H4 (cell line): Measurements from ENCODE around the gene MLYCD. TPM values are rescaled to one million over a fixed set of nuclear protein-coding genes. Genes with fewer than 3 reads are reported as not detected.
A peak's percentile ranks its signal among the peaks of the same experiment; 100 is the strongest.

Source experiments
- DNase-seq: peaks from one replicate; pipeline ENCODE4 v3.0.0-alpha.2; 2015; ENCODE audit warnings: low spot score
- total RNA-seq: library from RNA; depleted of rRNA; stranded (reverse); fragments of >200 nt; shearing (Covaris generic); gene quantifications from 2 replicates; pipeline ENCODE4 v1.2.3, GENCODE V29; 2014; rRNA removed

MLYCD gene
- total RNA-seq, result 1.4 and 1.7 TPM in 2 replicates

- peak; percentile 48 for DNase-seq
Measured at GRCh38 chr16:83898463-83899271, at the start of gene MLYCD. MLYCD (plus strand) TSS chr16:83899115; CDS start chr16:83899145, 30 bp downstream.

GRCh38 chr16:83849421-83849820, 49.5 kb upstream of the MLYCD start:
- DNase-seq, result no peak

DNA sequence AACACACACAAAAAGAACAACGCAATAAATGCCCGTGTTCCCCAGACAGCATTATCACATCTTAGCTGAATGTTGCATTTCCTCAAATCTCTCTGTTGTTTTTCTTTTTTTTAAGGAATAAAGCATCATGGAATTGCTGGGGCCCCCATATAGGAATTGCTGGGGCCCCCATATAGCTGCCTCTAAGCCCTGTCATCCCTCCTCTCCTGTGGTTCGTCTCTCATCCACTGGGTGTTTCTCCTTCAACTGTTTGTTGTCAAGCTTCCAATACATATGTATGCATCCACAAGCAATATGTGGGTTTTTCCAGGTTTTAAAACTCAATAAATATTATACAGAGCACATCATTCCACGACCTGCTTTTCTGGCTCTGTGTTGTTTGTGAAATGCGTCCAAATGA, 48.0 kb upstream of the MLYCD start:
- no peak for DNase-seq

GRCh38 chr16:83851473-83851872, 47.4 kb upstream of the MLYCD start:
- DNase-seq, result no peak

GRCh38 chr16:83852774-83853173, 46.1 kb upstream of the MLYCD start:
- DNase-seq, result no peak

DNA sequence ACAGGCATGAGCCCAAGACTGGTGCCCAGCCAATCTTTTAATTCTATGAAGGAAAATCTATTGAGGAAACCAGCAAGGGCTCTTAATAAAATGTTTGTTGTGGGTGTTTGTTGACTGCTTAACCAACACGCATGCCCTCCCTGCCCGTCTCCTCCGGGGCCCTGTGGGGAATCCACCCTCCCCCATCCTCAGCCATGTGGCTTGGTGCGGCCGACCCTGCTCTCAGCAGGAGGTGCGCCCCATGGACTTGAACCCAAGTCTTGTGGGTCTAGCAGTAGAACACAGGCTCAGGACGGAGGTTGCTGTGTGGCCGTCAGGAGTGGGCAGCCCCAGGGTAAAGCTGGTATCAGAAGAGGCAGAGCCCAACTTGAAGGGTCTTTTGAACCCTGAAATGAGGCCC, 45.1 kb upstream of the MLYCD start:
- DNase-seq, result no peak

DNA sequence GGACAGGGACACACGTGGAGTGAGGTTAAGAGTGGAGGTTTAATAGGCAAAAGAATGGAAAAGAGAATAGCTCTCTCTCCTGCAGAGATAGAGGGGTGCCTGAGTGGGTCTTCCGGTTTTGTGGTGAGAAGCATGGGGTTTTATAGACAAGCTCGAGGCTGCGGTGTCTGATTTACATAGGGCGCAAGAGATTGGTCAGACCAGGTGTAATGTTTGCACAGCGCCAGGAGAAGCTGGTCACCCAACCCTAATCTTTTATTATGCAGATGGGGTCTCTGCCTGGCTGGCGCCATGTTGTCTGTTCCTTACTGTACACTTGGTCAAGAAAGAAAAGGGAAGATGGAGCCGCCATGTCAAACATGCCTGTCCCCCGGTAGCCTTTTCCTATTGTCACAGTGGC, 44.5 kb upstream of the MLYCD start:
- DNase-seq, result no peak

GRCh38 chr16:83856792-83857191, 42.1 kb upstream of the MLYCD start:
- DNase-seq, result no peak

DNA sequence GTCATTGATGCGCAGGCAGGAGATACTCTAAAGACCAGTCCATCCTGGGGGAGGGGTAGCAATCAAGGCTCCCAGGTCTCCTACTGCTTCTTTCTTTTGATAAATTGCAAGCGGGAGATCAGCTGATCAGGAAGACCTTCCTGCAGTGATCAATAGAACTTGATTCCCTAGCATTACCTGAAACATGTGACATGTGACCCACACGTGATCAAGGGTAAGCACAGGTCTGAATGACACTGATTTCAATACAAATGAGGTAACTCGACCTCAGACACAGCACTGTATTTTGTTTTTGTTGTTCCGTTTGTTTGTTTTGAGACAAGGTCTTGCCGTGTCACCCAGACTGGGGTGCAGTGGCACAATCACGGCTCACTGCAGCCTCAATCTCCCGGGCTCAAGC, 39.6 kb upstream of the MLYCD start:
- DNase-seq, result no peak

DNA sequence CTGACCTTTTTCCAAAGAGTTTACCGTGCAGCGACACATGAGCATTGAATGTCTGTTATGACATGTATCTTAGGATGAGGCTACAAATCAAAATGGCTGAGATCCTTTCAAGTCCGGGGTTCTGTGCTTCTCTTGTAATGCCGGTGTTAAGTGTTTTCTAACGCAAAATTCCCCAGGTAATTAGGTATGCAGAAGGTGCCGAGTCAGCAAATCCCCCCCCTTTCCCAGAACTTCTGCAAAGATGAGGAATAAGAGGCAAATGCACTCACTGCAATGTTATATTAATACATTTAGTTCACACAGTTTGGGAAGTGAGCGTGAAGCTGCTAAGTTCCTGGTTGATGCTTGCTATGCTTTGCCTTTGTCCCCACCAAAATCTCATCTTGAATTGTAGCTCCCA, 36.3 kb upstream of the MLYCD start:
- no peak for DNase-seq

DNA sequence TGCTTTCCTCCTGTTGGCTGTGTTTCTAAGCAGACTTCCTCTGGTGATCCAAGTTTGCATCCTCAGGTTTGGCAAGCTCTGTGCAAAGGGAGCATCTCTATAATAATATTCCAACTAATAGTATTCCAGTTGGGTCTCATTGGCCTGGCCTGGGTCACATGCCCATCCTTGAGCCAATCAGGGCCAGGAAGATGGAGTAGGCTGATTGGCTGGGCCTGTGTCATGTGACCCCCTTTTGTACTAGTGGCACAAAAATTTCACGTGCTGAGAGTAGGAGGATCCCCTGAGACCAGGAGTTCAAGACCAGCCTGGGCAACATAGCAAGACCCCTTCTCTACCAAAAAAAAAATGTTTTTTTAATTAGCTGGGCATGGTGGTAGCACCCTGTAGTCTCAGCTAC, 35.2 kb upstream of the MLYCD start:
- no peak for DNase-seq

DNA sequence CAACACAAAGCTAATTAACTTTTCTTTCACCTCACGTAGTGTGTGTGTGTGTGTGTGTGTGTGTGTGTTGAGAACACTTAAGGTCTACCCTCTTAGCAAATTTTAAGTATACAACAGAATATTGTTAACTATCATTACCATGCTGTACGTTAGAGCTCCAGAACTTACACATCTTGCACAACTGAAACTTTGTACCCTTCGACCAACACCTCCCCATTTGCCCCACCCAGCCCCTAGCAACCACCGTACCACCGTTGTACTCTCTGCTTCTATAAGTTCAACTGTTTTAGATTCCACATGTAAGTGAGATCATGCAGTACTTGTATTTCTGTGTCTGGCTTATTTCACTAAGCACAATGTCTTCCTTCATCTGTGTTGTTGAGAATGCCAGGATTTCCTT, 28.1 kb upstream of the MLYCD start:
- no peak for DNase-seq

GRCh38 chr16:83878838-83879237, 20.1 kb upstream of the MLYCD start:
- DNase-seq, result peak; percentile 28

- no peak for DNase-seq
Measured at GRCh38 chr16:83882163-83882885, 16.6 kb upstream of the MLYCD start.

GRCh38 chr16:83886199-83886971, 12.5 kb upstream of the MLYCD start:
- DNase-seq, result no peak

DNA sequence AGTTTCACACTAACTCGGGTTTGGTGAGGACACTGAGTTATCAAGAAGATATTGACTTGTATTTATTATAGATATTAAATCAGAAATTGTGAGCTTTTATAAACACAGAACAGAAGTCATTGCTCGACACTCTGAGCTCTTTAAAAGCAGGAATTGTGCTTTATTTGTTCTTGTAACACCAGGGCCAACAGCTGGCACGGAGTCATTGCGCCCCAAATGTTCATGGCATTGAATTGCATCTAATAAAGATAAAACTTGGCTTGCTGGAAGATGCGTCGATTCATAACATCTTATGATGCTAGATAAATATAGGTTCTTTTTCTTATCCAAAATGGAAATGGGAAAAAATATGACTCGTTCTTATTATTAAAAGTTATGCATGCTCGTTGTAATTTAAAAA, 11.8 kb upstream of the MLYCD start:
- DNase-seq, result no peak

DNA sequence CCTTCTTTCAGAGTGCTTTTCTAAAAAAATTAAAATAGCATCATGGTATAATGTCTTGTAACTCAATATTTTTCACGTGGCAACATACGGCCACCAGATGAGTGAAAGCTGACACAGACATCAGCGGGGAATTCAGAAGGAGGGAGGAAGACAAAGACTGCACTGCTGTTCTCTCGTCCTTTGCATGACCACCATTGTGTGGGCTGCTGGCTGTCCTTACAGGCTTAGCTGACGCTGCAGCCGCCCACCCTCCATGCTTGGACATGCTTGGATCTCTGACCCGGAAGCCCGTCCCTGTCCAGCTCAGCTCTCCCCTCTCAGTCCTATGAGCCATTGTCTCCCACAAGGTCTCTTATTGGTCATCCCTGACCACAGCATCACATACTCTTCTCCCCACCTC, 11.4 kb upstream of the MLYCD start:
- no peak for DNase-seq

DNA sequence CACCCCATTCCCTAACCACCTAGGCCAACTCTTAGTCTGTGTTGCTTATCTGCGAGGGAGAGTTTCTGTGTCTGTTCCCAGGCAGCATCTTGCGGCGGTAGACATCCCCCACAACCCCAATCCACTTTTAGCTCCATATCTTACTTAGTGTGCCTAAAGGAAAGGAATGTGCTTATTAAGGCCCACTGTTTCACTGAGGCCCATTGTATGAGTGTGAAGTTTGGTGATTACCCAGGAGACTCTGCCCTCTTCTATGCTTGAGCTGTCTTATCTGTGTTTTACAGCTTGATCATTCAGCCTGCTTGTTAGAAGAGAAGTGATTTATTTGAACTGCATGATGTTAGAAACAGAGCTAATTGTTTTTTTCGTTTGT, 10.3 kb upstream of the MLYCD start:
- no peak for DNase-seq

DNA sequence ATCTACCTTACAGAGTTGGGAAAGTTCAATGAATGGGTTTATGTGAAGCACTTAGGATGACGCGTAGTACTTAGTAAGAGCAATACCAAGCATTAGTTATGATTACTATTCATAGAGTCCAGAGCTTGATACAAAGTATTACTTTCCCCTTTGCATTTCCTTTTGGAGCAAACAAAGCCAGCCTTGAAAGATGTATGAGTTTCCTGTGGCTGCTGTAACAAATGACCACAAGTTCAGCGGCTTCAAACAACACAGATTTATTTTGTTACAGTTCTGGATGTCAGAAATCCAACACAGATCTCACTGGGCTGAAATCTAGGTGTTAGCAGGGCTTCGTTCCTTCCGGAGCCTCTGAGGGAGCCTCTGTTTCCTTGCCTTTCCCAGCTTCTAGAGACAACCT, 8.6 kb upstream of the MLYCD start:
- DNase-seq, result no peak

DNA sequence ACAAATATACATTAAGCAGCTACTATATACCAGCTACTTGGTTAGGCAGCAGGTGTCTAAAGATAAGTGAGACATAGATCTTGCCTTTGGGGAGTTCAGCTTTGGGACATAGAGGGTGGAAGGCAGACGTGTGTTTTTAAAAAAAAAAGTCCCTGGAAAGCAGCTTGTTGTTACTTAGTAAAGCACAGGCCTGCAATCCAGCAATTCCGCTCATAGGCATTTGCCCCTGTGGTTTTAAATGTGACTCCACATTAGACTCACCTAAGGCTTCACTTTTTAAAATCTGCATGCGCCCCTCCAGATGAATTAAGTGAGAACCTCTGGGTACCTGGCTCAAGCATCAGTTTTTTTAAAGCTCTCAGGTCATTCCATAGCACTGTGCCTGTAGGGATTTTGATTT, 7.2 kb upstream of the MLYCD start:
- DNase-seq, result no peak

- no peak for DNase-seq
Measured at GRCh38 chr16:83895243-83895642, 3.7 kb upstream of the MLYCD start.

DNA sequence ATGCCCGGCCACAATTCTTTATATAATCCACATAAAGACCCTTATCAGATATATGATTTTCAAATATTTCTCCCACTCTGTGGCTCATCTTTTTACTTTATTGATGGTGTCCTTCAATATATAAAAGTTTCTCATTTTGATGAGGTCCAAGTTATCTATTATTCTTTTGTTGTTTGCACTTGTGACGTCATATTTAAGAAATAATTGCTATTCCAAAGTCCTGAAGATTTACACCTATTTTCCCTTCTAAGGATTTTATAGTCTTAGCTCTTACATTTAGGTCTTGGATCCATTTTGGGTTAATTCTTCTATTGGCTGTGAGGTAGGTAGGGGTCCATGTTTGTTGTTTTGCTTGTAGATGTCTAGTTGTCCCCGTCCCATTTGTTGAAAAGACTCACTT, 3.0 kb upstream of the MLYCD start:
- no peak for DNase-seq
